NCI-H82 treated with DMSO at 0.1 percent for 48 hours (cell line): ENCODE results near the gene FXR2.

Experiments used
- DNase-seq: peaks from one replicate; lab custom pipeline; 2025; ENCODE audit not compliant: unreplicated experiment; lab: John Stamatoyannopoulos, UW

FXR2 gene

DNA sequence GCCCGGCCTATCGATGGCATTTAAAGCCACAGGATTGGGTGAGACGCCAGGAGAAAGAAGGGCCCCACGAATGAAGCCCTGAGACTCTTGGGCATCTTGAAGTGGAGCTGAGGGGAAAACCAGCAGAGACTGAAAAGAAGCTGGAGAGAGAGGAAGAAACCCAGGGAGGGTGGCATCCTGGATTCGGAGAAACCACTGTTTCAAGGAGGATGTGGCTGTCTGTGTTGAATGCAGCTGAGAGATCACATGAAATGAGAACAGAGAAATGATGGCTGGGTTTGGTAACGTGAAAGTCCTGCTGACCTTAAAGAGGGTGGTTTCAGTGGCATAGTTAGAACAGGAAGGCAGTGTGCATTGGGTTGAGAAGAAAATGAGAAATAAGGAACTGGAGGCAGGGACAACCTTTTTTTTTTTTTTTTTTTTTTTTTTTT lies 62.1 kb downstream of the FXR2 start:
- no peak for DNase-seq

DNA sequence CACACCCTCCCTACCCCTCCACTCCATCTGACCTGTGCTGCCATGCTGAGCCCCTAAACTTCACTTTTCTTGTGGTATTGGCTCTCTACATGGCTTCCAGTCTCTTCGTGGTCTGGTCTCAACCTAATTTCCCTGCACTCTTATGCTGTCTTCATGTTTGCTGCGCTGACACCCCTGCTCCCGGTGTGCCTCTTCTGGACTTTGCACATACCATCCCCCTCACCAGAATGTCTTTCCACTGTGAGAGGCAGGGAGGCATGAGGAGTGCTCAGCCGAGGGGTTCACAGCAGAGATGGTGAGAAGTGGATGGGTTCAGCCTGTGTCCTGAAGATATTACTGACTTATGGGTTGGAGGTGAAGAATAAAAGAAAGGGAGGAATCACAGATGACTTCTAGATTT lies 63.3 kb downstream of the FXR2 start:
- no peak for DNase-seq

DNA sequence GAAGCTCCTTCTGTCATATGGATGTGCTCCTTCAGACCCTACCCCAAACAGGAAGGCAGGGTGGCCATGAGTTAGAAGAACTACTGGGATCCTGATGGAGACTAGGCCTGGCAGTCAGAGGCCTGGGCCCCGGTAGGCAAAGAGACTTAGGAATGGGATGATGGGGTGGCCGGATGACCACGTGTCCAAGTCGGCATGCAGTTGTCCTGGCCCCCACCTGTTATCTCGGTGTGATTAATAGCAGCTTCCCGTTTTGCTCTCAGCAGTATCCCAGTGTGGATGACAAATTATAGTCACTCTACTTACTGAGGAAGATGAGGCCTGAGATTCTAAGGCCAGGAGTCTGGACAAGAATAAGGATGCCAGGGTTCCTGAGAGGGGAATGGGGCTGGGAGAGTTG lies 64.4 kb downstream of the FXR2 start:
- no peak for DNase-seq

DNA sequence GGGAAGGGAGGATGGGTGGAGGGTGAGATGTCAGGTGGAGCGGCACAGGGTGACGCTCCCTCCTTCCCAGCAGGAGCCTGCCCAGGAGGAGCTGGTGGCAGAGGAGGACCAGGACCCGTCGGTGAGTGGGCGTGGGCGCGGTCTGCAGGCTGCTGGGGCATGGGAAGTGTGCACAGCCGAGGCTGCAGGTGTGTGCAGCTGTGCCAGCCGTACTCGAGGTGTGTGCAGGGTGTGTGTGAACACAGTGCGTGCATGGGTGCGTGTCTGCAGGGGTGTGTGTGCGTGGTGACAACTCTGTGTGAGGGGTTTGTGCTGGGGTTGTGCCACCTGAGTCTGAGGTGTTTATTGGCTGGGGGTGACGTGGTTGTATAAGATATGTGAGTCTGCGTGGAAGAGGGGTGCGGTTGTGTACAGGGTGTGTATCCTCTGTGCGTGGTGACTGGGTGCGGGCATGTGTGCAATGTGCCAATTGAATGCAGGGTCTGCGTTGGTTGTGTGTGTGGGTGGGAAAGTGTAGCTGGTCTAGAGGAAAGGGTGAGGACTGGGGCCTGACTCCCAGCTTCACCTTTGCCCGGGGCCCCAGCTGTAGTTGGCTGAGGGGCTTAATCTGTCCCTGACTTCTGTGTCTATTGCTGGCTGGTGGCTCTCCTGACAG lies 65.2 kb downstream of the FXR2 start:
- DNase-seq: no peak

DNA sequence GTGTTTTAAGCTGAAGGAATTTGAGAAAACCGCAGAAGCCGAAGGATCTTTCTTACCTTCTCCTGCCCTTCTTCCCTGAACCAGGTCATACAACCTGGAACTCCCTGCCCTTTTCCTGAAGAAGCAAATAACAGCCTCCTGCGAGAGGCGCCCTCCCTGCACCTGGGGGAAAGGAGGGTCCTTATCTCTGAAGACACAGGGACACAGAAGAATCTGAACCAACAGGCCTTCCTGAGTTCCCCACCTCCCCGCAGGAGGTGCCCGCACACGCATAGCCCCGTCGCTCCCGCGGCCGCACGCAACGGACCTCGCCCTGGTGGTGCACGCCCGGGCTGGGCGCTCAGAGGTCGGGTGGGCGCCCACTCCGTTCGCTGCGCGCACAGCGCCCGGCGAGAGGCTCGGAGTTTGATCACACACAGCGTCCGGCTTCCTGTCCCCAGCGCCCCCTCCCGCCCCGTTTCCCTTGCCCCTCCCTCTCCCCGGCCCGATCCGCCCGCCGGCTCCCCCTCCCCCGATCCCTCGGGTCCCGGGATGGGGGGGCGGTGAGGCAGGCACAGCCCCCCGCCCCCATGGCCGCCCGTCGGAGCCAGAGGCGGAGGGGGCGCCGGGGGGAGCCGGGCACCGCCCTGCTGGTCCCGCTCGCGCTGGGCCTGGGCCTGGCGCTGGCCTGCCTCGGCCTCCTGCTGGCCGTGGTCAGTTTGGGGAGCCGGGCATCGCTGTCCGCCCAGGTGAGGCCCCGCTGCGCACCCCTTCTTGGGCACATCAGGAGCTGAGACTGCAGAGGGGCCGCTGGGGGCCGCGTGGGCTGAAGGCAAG lies 65.9 kb downstream of the FXR2 start, which contains the start of gene TNFSF12:
Gene TNFSF12, plus strand, starts transcription at position 474 of the 816 bp plus-strand sequence. Its CDS starts 96 bp downstream, at position 570.
- no peak for DNase-seq

DNA sequence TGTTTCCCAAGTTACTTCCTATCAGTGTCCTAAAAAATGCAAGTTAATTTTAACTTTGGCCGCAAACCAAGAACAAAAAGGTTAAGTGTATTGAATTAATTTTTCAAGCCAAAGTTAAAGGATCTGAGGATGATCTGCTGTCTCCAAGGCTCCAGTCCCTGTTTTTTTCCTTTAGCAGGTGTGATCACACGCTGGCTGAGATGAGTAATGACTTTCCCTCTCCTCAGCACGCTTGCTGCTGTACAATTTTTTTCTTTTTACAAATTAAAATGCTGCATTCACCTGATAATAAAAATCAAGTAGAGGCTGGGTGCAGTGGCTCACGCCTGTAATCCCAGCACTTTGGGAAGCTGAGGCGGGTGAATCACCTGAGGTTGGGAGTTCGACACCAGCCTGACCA lies 69.8 kb downstream of the FXR2 start:
- no peak for DNase-seq
